Measurements from ENCODE around the gene ZNF469.

DNA sequence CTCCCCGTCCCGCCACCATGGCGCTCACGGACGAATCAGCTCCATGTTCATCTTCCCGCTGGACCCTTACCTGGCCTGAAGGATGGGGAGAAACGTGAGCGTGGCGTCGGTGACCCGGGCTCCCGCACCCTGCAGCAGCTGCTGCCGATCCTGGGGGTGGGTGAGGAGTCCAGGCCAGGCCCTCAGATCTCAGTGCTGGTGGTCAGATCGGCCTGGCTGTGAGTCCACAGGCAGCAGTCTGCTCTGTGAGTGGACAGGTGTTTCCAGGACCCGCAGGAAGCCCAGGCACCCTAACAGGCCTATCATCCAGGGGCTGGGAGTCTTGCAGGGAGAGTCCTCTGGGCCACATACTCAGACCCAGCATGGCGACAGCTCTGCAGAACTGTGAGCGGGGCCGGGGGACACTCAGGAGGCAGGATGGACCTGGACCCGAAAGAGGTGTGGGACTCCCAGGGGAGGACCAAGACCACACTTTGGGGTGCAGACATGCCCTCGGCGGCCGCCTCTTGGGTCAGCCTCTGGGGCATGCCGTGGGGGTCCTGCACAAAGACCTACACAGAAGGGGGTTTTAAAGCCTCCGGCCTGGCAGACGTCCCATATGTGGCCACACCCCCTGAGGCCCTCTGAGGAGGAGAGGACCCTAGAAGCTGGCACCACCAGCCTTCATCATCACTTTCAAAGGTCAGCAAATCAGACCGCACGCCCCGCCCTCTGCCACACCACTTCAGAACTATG, 27.2 kb upstream of the ZNF469 start:
- TF ChIP-seq, protein P1, sequence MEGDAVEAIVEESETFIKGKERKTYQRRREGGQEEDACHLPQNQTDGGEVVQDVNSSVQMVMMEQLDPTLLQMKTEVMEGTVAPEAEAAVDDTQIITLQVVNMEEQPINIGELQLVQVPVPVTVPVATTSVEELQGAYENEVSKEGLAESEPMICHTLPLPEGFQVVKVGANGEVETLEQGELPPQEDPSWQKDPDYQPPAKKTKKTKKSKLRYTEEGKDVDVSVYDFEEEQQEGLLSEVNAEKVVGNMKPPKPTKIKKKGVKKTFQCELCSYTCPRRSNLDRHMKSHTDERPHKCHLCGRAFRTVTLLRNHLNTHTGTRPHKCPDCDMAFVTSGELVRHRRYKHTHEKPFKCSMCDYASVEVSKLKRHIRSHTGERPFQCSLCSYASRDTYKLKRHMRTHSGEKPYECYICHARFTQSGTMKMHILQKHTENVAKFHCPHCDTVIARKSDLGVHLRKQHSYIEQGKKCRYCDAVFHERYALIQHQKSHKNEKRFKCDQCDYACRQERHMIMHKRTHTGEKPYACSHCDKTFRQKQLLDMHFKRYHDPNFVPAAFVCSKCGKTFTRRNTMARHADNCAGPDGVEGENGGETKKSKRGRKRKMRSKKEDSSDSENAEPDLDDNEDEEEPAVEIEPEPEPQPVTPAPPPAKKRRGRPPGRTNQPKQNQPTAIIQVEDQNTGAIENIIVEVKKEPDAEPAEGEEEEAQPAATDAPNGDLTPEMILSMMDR (IDR thresholded peaks at IDR 0.05), result no peak
- no peak for TF ChIP-seq POLR2A (IDR thresholded peaks at IDR 0.05)

Data from lower leg skin (tissue), 3 donors.